SHP77 (cell line): ENCODE results near the gene SH3D19.
"Not testable (repeated sequence)": the region's sequence is repeated elsewhere in the genome, so short reads cannot be mapped to it uniquely, and the experiment has no call there.

Source experiments
- DNase-seq, 2 experiments: peaks; one replicate each; lab custom pipeline; 2025; lab: John Stamatoyannopoulos, UW

The SH3D19 gene

DNA sequence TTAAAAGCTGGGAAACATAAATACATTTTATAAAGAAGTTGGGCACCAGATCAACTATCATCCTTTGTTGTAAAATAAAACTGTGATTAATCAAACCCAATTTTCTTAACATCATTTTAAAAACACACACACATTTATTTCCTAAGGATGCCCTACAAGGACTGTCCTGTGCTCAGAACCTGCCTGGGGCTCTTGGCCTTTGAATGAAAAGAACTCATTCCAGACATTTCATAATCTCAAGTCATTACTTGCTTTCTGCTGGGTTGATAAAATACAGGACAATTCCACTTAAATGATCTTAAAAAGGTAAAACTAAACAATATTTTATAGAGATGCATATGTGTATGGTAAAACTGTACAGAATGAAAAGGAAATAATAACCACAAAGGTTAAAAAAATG lies 2.8 kb downstream of the SH3D19 start:
- DNase-seq: no peak

- DNase-seq: not testable (repeated sequence)
Observed at GRCh38 chr4:151322161-151322560, 3.2 kb downstream of the SH3D19 start.

DNA sequence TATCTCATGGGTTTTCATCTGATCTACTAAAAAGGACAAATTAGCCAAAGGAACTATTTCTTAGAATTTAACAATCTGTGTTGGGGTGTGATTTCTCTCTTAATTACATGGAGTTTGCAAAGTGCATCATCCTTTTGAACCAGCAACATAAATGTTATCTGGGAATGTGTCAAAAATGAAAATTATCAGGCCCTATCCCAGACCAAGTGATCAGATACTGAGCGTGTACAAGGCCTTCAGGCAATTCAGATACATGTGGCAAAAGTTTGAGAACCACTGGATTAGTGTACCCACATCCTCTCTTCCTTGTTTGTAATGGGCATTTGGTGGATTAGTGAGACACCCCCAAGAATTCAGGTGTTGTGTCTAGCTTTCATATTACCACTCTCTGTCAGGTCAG lies 3.8 kb downstream of the SH3D19 start:
- no peak for DNase-seq

GRCh38 chr4:151319490-151319889 lies 5.9 kb downstream of the SH3D19 start:
- no peak for DNase-seq

- no peak for DNase-seq
Observed at GRCh38 chr4:151318307-151319006, 6.9 kb downstream of the SH3D19 start.

- DNase-seq: no peak
Observed at GRCh38 chr4:151316645-151317044, 8.8 kb downstream of the SH3D19 start.

DNA sequence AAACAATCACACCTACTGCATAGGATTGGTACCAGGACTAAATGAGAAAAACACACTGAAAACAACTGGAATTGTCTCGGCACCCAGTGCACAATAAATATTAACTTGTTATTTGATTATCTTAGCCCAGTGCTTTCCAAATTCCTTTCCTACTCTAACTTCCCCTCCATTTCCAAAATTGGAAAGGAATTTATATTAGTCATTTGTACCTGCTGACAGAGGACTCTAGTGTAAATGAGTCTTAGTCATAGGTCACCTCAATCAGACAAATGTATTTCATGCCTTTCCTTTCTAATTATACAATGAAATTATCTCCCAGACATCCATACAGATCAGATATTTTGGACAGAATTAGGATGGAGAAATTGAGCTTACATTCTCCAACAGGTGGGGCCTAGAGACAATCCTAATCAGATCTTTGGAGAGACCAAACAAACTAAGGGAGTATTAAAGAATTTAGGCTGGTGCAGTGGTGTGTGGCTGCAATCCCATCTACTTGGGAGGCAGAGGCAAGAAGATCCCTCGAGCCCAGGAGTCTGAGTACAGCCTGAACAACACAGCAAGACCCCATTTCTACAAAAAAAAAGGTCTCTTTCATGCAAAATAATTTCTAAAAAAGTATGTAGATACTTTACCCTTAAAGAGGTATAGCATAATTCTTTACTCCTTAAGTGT lies 10.1 kb downstream of the SH3D19 start:
- DNase-seq: no peak

DNA sequence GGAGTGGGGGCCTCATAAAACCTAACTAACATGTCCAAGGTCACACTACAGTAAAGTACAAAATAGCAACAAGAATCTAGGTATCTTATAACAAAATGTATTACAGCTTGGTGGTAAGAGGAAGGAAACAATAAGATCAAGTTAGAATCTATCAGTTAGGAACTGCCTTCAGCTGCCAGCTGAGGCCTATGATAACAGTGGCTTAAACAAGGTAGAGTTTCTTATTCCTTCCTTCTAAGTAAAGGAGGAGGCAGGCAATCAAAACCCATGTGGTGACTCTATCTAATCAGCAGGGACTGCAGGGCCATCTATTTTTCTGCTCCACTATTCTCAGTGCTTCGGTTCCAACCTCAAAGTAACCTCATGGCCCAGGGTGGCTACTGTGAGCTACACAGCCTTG lies 10.9 kb downstream of the SH3D19 start:
- no peak for DNase-seq

GRCh38 chr4:151314010-151314355 lies 11.4 kb downstream of the SH3D19 start:
- no peak for DNase-seq

GRCh38 chr4:151313306-151314009 lies 11.9 kb downstream of the SH3D19 start:
- no peak for DNase-seq

GRCh38 chr4:151310124-151310728 lies 15.2 kb downstream of the SH3D19 start:
- no peak for DNase-seq

DNA sequence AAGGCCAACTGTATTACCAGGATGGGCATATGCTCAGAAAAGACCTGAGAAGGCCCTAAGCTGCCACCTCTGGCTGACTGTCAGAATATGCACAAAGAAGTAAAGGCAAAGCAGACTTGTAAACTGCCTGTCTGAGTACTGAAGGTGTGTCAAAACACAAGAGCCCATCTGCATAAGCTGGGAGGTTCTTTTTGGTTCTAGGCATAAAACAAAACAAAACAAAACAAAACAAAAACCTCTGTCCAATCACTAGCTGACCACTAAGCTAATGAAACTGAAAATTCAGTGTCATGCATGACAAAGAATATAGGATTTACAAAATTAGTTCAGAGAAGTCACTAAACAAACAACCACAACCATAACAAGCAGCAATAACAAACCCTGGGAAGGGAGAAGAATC lies 20.6 kb downstream of the SH3D19 start:
- DNase-seq: no peak

DNA sequence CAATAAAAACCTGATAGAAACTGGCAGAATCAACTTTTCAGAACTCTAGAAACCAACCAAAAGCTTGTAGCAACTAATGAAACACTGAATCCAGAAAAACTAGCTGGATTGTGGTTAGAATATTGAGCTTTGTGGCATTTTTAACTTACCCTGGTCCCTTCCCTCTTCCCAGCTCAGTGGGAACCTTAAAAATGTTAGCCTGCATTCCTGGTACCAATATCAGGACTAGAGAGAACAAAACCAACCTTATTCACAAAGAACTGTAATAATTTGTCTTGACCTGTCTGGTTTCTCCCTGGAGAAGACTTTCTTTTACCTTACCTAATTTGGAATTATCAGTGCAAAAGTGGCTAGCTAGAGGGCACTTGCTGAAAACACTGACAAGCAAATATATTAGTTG lies 21.2 kb downstream of the SH3D19 start:
- DNase-seq: no peak

GRCh38 chr4:151302432-151302831 lies 23.0 kb downstream of the SH3D19 start:
- no peak for DNase-seq

- no peak for DNase-seq
Observed at GRCh38 chr4:151297170-151297569, 28.2 kb downstream of the SH3D19 start.

- DNase-seq: no peak
Observed at GRCh38 chr4:151296227-151296626, 29.2 kb downstream of the SH3D19 start.

DNA sequence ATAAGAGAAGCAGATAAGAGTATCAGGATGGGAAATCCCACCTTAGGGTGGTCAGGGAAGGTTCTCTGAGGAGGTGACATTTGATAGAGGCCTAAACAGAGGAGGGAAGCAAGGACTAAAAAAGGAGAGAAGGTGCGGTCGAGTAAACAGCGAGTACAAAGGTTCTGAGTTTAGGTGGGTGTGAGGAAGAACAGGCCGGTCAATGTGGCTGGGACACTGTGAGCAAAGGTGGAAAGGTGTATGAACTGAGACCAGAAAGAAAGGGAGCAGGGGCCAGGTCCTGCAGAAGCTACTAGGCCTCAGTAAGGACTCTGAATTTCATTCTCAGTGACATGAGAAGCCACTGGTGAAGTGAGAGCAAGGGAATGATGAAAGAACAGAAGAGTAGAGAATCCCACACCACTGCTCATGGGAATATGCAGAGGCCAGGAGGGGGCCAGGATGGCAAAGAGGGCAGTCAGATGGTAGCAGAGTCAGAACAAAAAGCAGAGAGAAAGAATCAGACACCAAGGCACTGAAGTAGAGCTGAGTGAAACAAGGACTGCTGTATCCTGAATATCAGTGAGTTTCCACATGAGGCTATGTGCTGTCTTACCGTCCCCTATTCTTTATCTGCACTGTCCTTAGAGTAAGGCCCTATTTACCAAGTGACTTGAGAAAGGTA lies 30.4 kb downstream of the SH3D19 start:
- DNase-seq: no peak

DNA sequence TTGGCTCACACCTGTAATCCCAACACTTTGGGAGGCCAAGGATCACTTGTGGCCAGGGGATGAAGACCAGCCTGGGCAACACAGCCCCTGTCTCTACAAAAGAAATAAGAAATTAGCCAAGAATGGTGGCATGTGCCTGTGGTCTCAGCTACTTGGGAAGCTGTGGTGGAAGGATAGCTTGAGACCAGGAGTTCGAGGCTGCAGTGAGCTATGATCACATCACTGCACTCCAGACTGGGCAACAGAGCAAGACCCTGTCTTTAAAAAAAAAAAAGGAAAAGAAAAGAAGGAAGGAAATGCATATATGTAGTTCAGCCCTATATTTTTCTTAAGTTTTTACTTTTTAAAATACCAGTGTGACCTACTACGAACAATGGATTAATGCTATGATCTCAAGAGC lies 33.4 kb downstream of the SH3D19 start:
- no peak for DNase-seq

- no peak for DNase-seq
Observed at GRCh38 chr4:151291485-151291884, 33.9 kb downstream of the SH3D19 start.

DNA sequence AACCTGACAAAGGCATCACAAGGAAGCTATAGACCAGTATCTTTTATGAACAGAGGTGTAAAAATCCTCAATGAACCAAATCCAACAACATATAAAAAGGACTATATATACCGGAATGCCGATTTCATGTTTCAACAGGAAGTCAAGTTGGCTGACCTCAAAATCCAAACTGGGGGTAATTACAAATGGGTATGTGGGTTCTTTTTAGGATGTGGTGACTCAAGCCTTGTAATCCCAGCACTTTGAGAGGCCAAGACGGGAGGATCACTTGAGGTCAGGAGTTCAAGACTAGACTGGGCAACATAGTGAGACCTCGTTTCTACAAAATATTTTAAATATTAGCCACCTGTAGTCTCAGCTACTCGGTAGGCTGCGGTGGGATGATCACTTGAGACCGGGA lies 38.0 kb downstream of the SH3D19 start:
- DNase-seq: no peak

GRCh38 chr4:151284534-151285245 lies 40.7 kb downstream of the SH3D19 start:
- DNase-seq: no peak
